HAP-1 (cell line): ENCODE data around the gene KLHL7.
"Not testable (repeated sequence)": the region's sequence is repeated elsewhere in the genome, so short reads cannot be mapped to it uniquely, and the experiment has no call there.

Experiments
- DNase-seq, 2 experiments: peaks; one replicate each; pipeline ENCODE4 v3.0.0-alpha.2; 2016 to 2020; ENCODE audit warnings: low spot score in 2 of 2
- H3K27me3 ChIP-seq: fragments of 250-450 bp; sonication (Bioruptor Pico); 2 replicates; pipeline ENCODE4 v1.5.1; 2020; ENCODE audit warnings: low read depth, mild to moderate bottlenecking, moderate library complexity
- H3K36me3 ChIP-seq: fragments of 250-450 bp; sonication (Bioruptor Pico); replicated peaks from 2 replicates; pipeline ENCODE4 v1.5.1; 2020; ENCODE audit warnings: mild to moderate bottlenecking
- H3K4me1 ChIP-seq: fragments of 250-450 bp; sonication (Bioruptor Pico); 2 replicates; pipeline ENCODE4 v1.5.1; 2020; ENCODE audit warnings: mild to moderate bottlenecking
- H3K4me3 ChIP-seq: fragments of 250-450 bp; sonication (Bioruptor Pico); 2 replicates; pipeline ENCODE4 v1.5.1; 2020; ENCODE audit warnings: mild to moderate bottlenecking, moderate library complexity
- H3K9me3 ChIP-seq: fragments of 250-450 bp; sonication (Bioruptor Pico); 2 replicates; pipeline ENCODE4 v1.5.1; 2020; ENCODE audit warnings: mild to moderate bottlenecking, moderate library complexity
- in situ Hi-C: fragments of 300-500 bp; cut with MboI; formaldehyde crosslinking; loops from 3 replicates; pipeline ENCODE4 v1.14.3; 2020; ENCODE audit warnings: low sequenced_read_pairs, inconsistent platforms, mixed read lengths

Gene KLHL7

GRCh38 chr7:23220690-23221305 is 115.2 kb downstream of the KLHL7 start:
- Histone ChIP-seq H3K4me1 (no peaks in the 10 kb centered on the region), H3K9me3 (no peaks in the 10 kb centered on the region), H3K27me3 (no peaks in the 10 kb centered on the region), H3K36me3 (no peaks in the 10 kb centered on the region), H3K4me3 (no peak overlapping the region)
- DNase-seq, result no peak
- in situ Hi-C loops, result no loop called here

GRCh38 chr7:23222439-23223030 is 117.0 kb downstream of the KLHL7 start:
- Histone ChIP-seq H3K4me3 (no peak overlapping the region), H3K36me3 (no peaks in the 10 kb centered on the region), H3K4me1 (no peaks in the 10 kb centered on the region), H3K9me3 (no peaks in the 10 kb centered on the region), H3K27me3 (no peaks in the 10 kb centered on the region)
- in situ Hi-C loops, result no loop called here
- DNase-seq, result no peak

- DNase-seq, H3K36me3 ChIP-seq, H3K4me3 ChIP-seq, H3K4me1 ChIP-seq, H3K27me3 ChIP-seq, H3K9me3 ChIP-seq, in situ Hi-C loops: not testable (repeated sequence)
Observed at GRCh38 chr7:23224364-23224763, 118.8 kb downstream of the KLHL7 start.

- no peaks in the 10 kb centered on the region for H3K36me3 ChIP-seq
- no peak for DNase-seq
- no peaks in the 10 kb centered on the region for H3K27me3 ChIP-seq
- no peak overlapping the region for H3K4me3 ChIP-seq
- no peaks in the 10 kb centered on the region for H3K9me3 ChIP-seq
- H3K4me1 ChIP-seq, result no peaks in the 10 kb centered on the region
- in situ Hi-C loops, result no loop called here
Observed at GRCh38 chr7:23226844-23227450, 121.4 kb downstream of the KLHL7 start.
